OCI-LY7 (cell line): ENCODE measurements around the gene MOB3B.

Source experiments
- CTCF ChIP-seq: fragments of 200-600 bp; sonication (generic); conservative IDR thresholded peaks from 2 replicates; pipeline ENCODE4 v1.5.1; 2014; ENCODE audit warnings: mild to moderate bottlenecking, antibody characterized with exemption, low read length, moderate library complexity, mixed read lengths
- EZH2phosphoT487 ChIP-seq: fragments of 200-600 bp; sonication (generic); IDR thresholded peaks from 2 replicates; pipeline ENCODE4 v1.6.1; 2018; ENCODE audit warnings: low read depth, borderline replicate concordance, mild to moderate bottlenecking, mixed run types, antibody characterized with exemption, low read length, moderate library complexity, mixed read lengths

- TF ChIP-seq CTCF (no peak), EZH2phosphoT487 (no peak)
These were observed 162.3 kb downstream of the MOB3B start for GRCh38 chr9:27367175-27367798.
